GM19193 (cell line): ENCODE results near the gene EIF3I.

Experiments used
- POLR2A ChIP-seq: IDR thresholded peaks from 4 replicates; pipeline ENCODE4 v1.6.1; 2011; ENCODE audit not compliant: insufficient read depth, insufficient read length; ENCODE audit errors: extremely low read depth

The EIF3I gene

DNA sequence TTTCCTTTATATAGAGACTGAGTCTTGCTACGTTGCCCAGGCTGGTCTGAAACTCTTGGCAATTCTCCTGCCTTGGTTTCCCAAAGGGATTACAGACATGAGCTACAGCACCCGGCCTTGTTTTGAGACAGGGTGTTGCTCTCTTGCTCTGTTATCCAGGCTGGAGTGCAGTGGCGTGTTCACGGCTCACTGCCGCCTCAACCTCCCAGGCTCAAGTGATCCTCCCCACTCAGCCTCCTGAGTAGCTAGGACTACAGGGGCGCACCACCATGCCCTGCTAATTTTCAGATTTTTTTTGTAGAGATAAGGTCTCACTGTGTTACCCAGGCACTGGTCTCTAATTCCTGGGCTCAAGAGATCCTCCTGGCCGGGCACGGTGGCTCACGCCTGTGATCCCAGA lies 43.6 kb downstream of the EIF3I start:
- TF ChIP-seq POLR2A, result no peak

- no peak for TF ChIP-seq POLR2A
Observed at GRCh38 chr1:32266921-32267591, 44.8 kb downstream of the EIF3I start.

DNA sequence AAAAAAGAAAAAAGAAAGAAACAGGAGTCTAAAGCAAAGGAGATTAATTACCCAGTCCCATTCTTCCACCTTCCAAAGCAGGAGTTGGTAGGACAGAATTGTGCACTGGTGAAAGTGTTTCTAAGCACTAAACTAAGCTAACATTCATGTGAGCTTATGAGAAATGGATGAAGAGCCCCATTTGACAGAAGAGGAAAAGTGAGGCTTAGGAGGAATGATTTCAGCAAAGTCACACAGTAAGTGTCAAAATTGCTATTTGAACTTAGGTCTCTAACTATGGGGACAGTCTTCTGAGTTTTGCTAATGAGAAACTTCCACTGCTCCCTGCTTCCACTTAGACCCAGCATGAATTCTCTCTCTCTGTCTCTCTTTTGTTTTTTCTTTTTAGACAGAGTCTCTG lies 47.5 kb downstream of the EIF3I start:
- TF ChIP-seq POLR2A, result no peak

DNA sequence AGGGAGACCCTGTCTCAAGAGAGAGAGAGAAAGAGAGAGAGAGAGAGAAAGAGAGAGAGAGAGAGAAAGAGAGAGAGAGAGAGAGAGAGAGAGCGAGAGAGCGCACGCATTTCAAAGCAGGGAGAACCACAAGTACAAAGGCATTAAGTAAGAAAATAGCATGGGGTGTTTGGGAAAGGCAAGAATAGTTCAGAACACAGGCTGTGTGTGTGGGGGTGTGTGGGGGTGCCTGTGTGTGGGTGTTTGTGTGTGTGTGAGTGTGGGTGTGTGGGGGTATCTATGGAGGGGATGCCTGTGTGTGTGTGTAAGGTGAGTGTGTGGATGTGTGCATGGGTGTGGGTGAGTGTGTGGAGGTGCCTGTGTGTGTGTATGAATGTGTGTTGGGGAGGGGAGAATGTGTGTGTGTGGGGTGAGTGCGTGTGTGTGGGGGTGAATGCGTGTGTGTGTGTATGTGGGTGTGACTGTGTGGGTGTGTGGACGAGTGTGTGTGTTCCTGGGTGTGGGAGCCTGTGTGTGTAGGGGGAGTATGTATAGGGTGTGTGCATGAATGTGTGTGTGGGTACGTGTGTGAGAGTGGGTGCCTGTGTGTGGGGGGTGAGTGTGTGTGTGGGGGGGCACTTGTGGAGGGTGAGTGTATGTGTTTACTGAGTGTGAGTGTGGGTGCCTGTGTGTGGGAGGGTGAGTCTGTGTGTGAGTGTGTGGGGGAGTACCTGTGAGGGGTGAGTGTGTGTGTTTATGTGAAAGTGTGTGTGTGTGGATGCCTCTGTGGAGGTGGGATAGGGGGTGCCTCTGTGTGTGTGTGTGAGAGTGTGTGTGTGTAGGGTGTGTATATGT lies 50.6 kb downstream of the EIF3I start:
- TF ChIP-seq POLR2A, result no peak

- TF ChIP-seq POLR2A, result no peak
Observed at GRCh38 chr1:32273391-32274208, 51.4 kb downstream of the EIF3I start.

GRCh38 chr1:32274646-32275340 lies 52.6 kb downstream of the EIF3I start:
- no peak for TF ChIP-seq POLR2A

GRCh38 chr1:32275424-32275823 lies 53.2 kb downstream of the EIF3I start:
- TF ChIP-seq POLR2A, result no peak

DNA sequence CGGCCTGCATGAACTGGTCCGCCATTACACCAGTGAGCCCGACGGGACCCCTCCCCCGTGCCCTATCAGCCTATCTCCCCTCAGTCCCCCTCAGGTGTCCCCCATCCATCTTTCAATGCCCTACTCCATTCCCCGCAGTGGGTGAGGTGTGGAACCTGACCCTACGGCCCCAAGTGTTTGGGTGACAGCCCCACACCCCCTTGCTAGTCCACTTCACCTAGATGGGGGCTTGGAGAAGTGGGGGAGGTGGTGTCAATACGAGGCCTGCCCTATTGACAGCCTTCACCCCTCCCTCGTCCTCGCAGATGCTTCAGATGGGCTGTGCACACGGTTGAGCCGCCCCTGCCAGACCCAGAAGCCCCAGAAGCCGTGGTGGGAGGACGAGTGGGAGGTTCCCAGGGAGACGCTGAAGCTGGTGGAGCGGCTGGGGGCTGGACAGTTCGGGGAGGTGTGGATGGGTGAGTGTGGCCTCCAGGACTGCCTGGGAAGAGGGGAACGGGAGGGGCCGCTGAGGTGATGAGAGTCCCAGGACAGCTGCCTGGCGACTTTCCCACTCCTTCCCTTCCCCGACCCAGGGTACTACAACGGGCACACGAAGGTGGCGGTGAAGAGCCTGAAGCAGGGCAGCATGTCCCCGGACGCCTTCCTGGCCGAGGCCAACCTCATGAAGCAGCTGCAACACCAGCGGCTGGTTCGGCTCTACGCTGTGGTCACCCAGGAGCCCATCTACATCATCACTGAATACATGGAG lies 54.0 kb downstream of the EIF3I start:
- TF ChIP-seq POLR2A, result no peak
